ENCODE measurements around the gene PRSS1. TPM values are rescaled to one million over a fixed set of nuclear protein-coding genes. Genes with fewer than 3 reads are reported as not detected.

PRSS1 gene
- total RNA-seq, 1 experiment from 2014 or later = 7.3 TPM

GRCh38 chr7:142720986-142721385, 28.3 kb upstream of the PRSS1 start:
- in situ Hi-C loops (cut with HindIII; ENCODE audit: low pct_unique_long_range_greater_than_20kb, low sequenced_read_pairs) = no loop called here
- H3K9me3 ChIP-seq (ENCODE audit: control insufficient read depth, insufficient read depth, low read depth, low read length) = no peaks in the 10 kb centered on the region
- H3K36me3 ChIP-seq (ENCODE audit: control insufficient read depth, insufficient read depth, low read length) = no peaks in the 10 kb centered on the region
- H3K27ac ChIP-seq (ENCODE audit: low read length) = no peak overlapping the region
- DNase-seq (ENCODE audit: low read depth, low spot score) = no peak
- peak overlapping the region in 1 of 2 experiments; percentile 9; a peak in 1 of 4 replicates for H3K4me3 ChIP-seq (ENCODE audit: low read depth in 2 of 2, low read length in 2 of 2)
- TF ChIP-seq SIN3A (IDR thresholded peaks at IDR 0.05; ENCODE audit: borderline replicate concordance, insufficient read depth, low read depth, low read length) = no peak
- TF ChIP-seq CTCF (IDR thresholded peaks at IDR 0.05) = no peak
- no peak for TF ChIP-seq REST (IDR thresholded peaks at IDR 0.05; ENCODE audit: insufficient read depth in 1 of 2, low read depth in 2 of 2, low read length in 1 of 2)
- no peak for TF ChIP-seq POLR2AphosphoS5 (IDR thresholded peaks at IDR 0.05; ENCODE audit: low read depth, low read length)
- no peak for TF ChIP-seq TCF7L2 (IDR thresholded peaks at IDR 0.05; ENCODE audit: low read depth, low read length)
- CTCF ChIA-PET = no interaction called here
- no TSS peak for BruUV-seq (replicated peaks)
- peaks cover 2% of the 10 kb centered on the region for H3K27me3 ChIP-seq (ENCODE audit: control insufficient read depth, insufficient read depth, low read length)
- H3K4me1 ChIP-seq (ENCODE audit: control insufficient read depth, insufficient read depth, low read length) = no peaks in the 10 kb centered on the region; the same call in 1 of the 2 replicates
- intact Hi-C loops (cut with micrococcal nuclease; ENCODE audit: unreplicated experiment) = no loop called here
- ATAC-seq = no peak
- POLR2A ChIA-PET = no interaction called here

GRCh38 chr7:142722248-142722794, 27.0 kb upstream of the PRSS1 start:
- BruUV-seq (replicated peaks) = no TSS peak
- H3K4me1 ChIP-seq (ENCODE audit: control insufficient read depth, insufficient read depth, low read length) = no peaks in the 10 kb centered on the region; the same call in 1 of the 2 replicates
- CTCF ChIA-PET = no interaction called here
- no peaks in the 10 kb centered on the region for H3K9me3 ChIP-seq (ENCODE audit: control insufficient read depth, insufficient read depth, low read depth, low read length)
- ATAC-seq (no peak), DNase-seq (ENCODE audit: low read depth, low spot score) (no peak)
- TF ChIP-seq POLR2AphosphoS5 (IDR thresholded peaks at IDR 0.05; ENCODE audit: low read depth, low read length) = no peak
- no peak for TF ChIP-seq CTCF (IDR thresholded peaks at IDR 0.05)
- TF ChIP-seq REST (IDR thresholded peaks at IDR 0.05; ENCODE audit: insufficient read depth in 1 of 2, low read depth in 2 of 2, low read length in 1 of 2) = no peak
- no peak for TF ChIP-seq SIN3A (IDR thresholded peaks at IDR 0.05; ENCODE audit: borderline replicate concordance, insufficient read depth, low read depth, low read length)
- no peak for TF ChIP-seq TCF7L2 (IDR thresholded peaks at IDR 0.05; ENCODE audit: low read depth, low read length)
- no peaks in the 10 kb centered on the region for H3K36me3 ChIP-seq (ENCODE audit: control insufficient read depth, insufficient read depth, low read length)
- in situ Hi-C loops (cut with HindIII; ENCODE audit: low pct_unique_long_range_greater_than_20kb, low sequenced_read_pairs) = no loop called here
- H3K4me3 ChIP-seq (ENCODE audit: low read depth in 2 of 2, low read length in 2 of 2) = no peak overlapping the region
- H3K27ac ChIP-seq (ENCODE audit: low read length) = no peak overlapping the region
- intact Hi-C loops (cut with micrococcal nuclease; ENCODE audit: unreplicated experiment) = no loop called here
- peaks cover 2% of the 10 kb centered on the region for H3K27me3 ChIP-seq (ENCODE audit: control insufficient read depth, insufficient read depth, low read length)
- POLR2A ChIA-PET = no interaction called here

Data from Panc1 (cell line).